ENCODE results near the gene MSI2. TPM values are rescaled to one million over a fixed set of nuclear protein-coding genes. Genes with fewer than 3 reads are reported as not detected.

MSI2 gene
- total RNA-seq, 4 donors from 2014 or later = 27.3 to 50.4 (median 36.8) TPM

DNA sequence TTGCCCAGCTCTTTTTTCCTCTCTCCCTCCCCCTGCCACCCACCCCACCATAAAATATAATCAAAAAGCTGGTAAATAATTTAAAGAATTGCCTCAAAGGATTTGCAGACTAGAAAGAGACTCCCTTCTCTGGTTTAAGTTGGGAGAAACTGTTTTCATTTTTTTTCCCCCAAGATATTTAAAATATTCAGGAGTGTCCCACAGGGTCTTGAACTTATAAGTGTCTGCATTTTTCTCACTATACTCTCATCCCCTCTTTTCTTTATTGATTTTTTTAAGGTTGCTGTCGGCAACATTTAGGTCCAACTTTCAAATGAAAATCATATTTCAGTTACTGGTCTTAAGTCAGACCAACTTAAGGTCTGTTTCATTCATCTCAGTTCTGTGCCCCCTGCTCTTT lies 210.2 kb downstream of the MSI2 start:
- Histone ChIP-seq H3K4me1 (no peaks in the 10 kb centered on the region), H3K27me3 (no peaks in the 10 kb centered on the region), H3K9me3 (no peaks in the 10 kb centered on the region), H3K27ac (no peak overlapping the region), H3K4me3 (no peak overlapping the region), H3K36me3 (no peaks in the 10 kb centered on the region)
- no peak for ATAC-seq
- TF ChIP-seq EP300 (IDR thresholded peaks at IDR 0.05) (no peak), CTCF (IDR thresholded peaks at IDR 0.05) (no peak), POLR2AphosphoS5 (IDR thresholded peaks at IDR 0.05) (no peak), POLR2A (IDR thresholded peaks at IDR 0.05) (no peak)
- 80% methylated on average over 1 of the region's 1 CpG; no CpG with 5 or more reads in 1 of the 2 donors for WGBS, 2 donors (ENCODE audit: low coverage in 1 of 2)

DNA sequence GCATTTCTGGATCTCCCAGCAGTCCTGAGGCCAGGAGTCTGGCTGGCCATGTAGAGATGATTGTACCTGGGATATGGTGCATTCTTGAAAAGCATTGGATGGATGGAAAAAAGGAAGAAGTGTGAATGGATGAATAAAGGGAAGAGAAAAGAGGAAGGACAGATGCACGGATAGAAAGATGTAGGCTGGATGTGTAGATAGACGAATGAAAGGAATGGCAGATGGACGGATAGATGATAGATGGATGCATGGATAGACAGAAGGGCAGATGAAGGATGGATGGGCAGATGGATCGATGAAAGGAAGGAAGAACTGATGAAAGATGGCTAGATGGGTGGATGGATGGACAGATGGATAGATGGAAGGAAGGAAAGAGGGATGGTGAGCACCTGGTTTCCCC lies 210.9 kb downstream of the MSI2 start:
- TF ChIP-seq EP300 (IDR thresholded peaks at IDR 0.05) = no peak
- TF ChIP-seq CTCF (IDR thresholded peaks at IDR 0.05) = no peak
- TF ChIP-seq POLR2AphosphoS5 (IDR thresholded peaks at IDR 0.05) = no peak
- TF ChIP-seq POLR2A (IDR thresholded peaks at IDR 0.05) = no peak

DNA sequence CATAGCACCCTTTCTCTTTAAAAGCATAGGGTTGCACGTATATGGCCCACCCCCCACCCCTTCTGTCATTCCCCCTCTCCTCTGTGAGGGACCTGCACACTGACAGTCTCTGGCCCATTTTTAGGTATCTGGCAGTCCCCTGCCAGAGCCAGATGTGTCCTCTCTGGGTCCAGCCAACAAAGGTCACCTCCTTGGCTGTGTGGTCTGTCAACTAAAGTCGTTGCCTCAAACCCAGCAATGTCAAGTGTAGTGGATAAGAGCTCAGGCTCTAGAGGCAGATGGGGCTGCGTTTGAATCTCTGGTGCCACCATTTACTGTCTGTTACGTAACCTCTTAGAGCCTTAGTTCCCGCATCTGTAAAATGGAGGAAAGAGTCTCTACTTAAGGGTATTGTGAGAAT lies 211.5 kb downstream of the MSI2 start:
- no peak for ATAC-seq
- TF ChIP-seq POLR2A (IDR thresholded peaks at IDR 0.05) = no peak
- no peak for TF ChIP-seq EP300 (IDR thresholded peaks at IDR 0.05)
- no peak for TF ChIP-seq CTCF (IDR thresholded peaks at IDR 0.05)
- TF ChIP-seq POLR2AphosphoS5 (IDR thresholded peaks at IDR 0.05) = no peak
- H3K27ac ChIP-seq = no peak overlapping the region
- H3K4me1 ChIP-seq = peaks cover 0 to 11% (median 0%) of the 10 kb centered on the region in 3 donors
- WGBS, 2 donors (ENCODE audit: low coverage in 1 of 2) = 86 to 94% methylated on average over 1 to 3 of the region's 5 CpGs
- no peaks in the 10 kb centered on the region for H3K27me3 ChIP-seq
- no peak overlapping the region for H3K4me3 ChIP-seq
- H3K9me3 ChIP-seq = no peaks in the 10 kb centered on the region
- no peaks in the 10 kb centered on the region for H3K36me3 ChIP-seq

More for the DNA sequence above, 210.9 kb downstream of the MSI2 start:
- Histone ChIP-seq H3K4me3 (no peak overlapping the region), H3K27me3 (no peaks in the 10 kb centered on the region), H3K36me3 (no peaks in the 10 kb centered on the region), H3K27ac (no peak overlapping the region), H3K4me1 (peaks cover 0 to 6% (median 0%) of the 10 kb centered on the region in 3 donors), H3K9me3 (no peaks in the 10 kb centered on the region)
- WGBS, 2 donors (ENCODE audit: low coverage in 1 of 2) = 90 to 100% methylated on average over 1 to 4 of the region's 4 CpGs
- no peak for ATAC-seq

DNA sequence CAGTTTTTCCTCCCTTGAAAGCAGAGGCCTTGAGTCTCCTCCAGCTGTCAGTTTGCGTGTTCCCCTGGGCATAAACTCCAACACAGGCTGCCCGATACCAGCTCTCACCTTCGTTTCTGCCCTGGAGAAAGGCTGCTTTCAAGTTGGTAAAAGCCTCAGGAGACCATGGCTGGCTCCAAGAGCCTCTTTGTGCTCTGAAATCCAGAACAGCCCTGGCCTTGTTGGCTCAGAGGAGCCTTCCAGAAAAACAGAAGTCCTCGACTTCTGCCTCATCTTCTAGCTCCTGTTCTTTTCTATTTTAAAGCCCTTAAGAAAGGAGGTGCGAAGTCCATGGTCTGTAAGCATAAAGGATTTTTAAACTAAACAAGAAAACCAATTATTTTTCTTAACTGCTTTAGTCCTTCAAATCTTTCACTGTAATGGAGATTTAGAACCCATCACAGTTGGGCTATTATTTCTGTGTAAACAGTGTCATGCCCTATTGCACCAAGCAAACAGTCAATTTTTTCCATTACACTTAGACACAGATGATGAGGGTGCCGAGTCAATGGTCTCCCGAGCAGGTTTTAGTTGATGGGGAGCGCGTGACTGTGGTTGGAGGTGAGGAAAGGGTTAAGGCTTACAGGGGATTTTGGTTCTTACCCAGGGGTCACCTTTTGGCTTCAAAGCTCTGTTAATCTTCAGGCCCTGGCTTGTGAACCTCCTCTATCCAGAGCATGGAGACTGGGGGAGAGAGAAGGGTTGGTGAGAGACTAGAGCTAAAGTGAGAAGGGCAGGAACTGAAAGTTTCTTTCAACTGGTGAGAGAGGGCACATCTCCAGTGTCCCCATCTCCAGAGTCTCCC lies 212.8 kb downstream of the MSI2 start:
- H3K4me1 ChIP-seq = peaks cover 0 to 25% (median 6%) of the 10 kb centered on the region in 3 donors

More for the DNA sequence above, 212.8 kb downstream of the MSI2 start:
- no peaks in the 10 kb centered on the region for H3K27me3 ChIP-seq
- no peak for TF ChIP-seq POLR2A (IDR thresholded peaks at IDR 0.05)
- no peak for TF ChIP-seq EP300 (IDR thresholded peaks at IDR 0.05)
- TF ChIP-seq POLR2AphosphoS5 (IDR thresholded peaks at IDR 0.05) = no peak
- no peak for TF ChIP-seq CTCF (IDR thresholded peaks at IDR 0.05)
- 76 to 100% methylated on average over 5 to 7 of the region's 9 CpGs for WGBS, 2 donors (ENCODE audit: low coverage in 1 of 2)
- no peak overlapping the region for H3K4me3 ChIP-seq
- no peak overlapping the region for H3K27ac ChIP-seq
- H3K36me3 ChIP-seq = no peaks in the 10 kb centered on the region
- H3K9me3 ChIP-seq = no peaks in the 10 kb centered on the region
- no peak for ATAC-seq

All from gastroesophageal sphincter (tissue), 4 donors.